Neutrophil (primary cell): Measurements from ENCODE around the gene NOC4L.

Experiments
- H3K27ac ChIP-seq: fragments of 200-600 bp; sonication (generic); 2 replicates; pipeline ENCODE4 v1.5.1; 2016; ENCODE audit warnings: mild to moderate bottlenecking, moderate library complexity
- H3K27me3 ChIP-seq: fragments of 200-600 bp; sonication (generic); 2 replicates; pipeline ENCODE4 v1.6.0; 2016; ENCODE audit warnings: mild to moderate bottlenecking
- H3K36me3 ChIP-seq: fragments of 200-600 bp; sonication (generic); 2 replicates; pipeline ENCODE4 v1.5.1; 2017
- H3K4me1 ChIP-seq, 2 experiments: fragments of 200-600 bp in 1 of 2; sonication (generic) in 1 of 2; 1 replicate in 1 of 2; 2 replicates in 1 of 2; pipeline versions ENCODE4 v1.5.1 to v1.6.1; 2013 to 2016; ENCODE audit warnings: low read depth in 1 of 2, low read length in 1 of 2, mild to moderate bottlenecking in 1 of 2, moderate library complexity in 1 of 2; ENCODE audit not compliant: control insufficient read depth in 1 of 2, insufficient read depth in 1 of 2
- H3K4me3 ChIP-seq, 2 experiments: fragments of 200-600 bp in 1 of 2; sonication (generic) in 1 of 2; 1 replicate in 1 of 2; 2 replicates in 1 of 2; pipeline ENCODE4 v1.5.1; 2013 to 2016; ENCODE audit warnings: low read depth in 1 of 2, low read length in 1 of 2, mild to moderate bottlenecking in 1 of 2, moderate library complexity in 1 of 2
- H3K9me3 ChIP-seq: fragments of 200-600 bp; sonication (generic); 2 replicates; pipeline ENCODE4 v1.5.1; 2016
- TF ChIP-seq, protein P1 (sequence below): fragments of 200-600 bp; sonication (generic); IDR thresholded peaks from 2 replicates; pipeline ENCODE4 v1.5.1; 2016; ENCODE audit warnings: antibody characterized with exemption

The NOC4L gene

DNA sequence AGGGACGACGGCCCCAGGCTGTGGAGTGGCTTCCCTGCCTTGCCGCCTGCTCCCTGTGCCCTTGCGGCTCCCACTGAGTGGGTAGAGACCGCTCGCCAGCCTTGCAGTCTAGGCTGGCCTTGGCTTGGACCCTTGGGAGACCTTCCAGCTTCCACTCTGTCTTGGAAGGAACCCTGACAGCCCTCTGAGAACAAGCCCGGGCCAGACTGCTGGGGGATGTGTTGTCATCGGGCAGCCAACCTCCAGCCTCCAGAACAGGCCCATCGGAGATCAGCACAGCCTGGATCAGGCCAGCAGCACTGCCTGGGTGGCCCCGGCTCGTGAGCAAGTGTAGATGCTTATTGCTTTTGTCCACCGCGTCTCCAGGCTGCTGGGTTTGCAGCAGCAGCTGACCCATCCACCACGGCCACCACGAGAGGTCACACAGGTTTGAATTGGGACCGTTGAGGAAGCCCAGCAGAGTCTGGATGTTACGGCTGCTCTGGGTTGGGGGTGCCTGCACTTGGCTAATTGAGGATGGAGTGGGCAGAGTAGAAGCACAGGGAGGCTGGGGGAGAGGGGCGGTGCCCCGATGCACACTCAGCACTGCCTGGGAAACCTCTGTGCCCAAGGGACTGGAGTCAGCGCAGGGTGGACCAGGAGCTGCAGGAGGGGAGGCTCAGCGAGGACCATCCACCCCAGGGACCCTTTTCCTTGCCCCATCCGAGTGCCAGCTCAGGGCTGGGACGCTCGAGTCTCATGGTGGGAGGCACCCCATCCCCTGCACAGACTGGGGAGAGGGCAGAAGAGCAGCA is 55.5 kb downstream of the NOC4L start:
- Histone ChIP-seq H3K4me1 (no peaks in the 10 kb centered on the region), H3K4me3 (no peak overlapping the region), H3K36me3 (no peaks in the 10 kb centered on the region), H3K27ac (no peak overlapping the region), H3K27me3 (peaks cover 19% of the 10 kb centered on the region), H3K9me3 (no peaks in the 10 kb centered on the region)
- TF ChIP-seq, protein P1, sequence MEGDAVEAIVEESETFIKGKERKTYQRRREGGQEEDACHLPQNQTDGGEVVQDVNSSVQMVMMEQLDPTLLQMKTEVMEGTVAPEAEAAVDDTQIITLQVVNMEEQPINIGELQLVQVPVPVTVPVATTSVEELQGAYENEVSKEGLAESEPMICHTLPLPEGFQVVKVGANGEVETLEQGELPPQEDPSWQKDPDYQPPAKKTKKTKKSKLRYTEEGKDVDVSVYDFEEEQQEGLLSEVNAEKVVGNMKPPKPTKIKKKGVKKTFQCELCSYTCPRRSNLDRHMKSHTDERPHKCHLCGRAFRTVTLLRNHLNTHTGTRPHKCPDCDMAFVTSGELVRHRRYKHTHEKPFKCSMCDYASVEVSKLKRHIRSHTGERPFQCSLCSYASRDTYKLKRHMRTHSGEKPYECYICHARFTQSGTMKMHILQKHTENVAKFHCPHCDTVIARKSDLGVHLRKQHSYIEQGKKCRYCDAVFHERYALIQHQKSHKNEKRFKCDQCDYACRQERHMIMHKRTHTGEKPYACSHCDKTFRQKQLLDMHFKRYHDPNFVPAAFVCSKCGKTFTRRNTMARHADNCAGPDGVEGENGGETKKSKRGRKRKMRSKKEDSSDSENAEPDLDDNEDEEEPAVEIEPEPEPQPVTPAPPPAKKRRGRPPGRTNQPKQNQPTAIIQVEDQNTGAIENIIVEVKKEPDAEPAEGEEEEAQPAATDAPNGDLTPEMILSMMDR = no peak

DNA sequence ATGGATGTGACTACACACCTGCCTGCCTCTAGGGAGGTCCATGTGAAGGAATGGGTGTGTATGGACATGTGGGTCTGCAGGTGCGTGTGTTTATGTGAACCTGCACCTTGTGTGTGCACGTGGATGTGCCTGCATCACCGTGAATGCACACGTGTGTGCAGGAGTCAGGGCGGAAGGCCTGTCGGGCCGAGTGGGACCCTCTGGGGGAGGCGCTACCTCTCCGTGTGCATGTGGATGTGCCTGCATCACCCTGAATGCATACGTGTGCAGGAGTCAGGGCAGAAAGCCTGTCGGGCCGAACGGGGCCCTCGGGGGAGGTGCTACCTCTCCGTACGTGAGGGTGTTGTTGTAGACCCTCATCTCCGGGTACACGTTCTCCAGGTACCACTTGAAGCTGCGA is 56.5 kb downstream of the NOC4L start:
- Histone ChIP-seq H3K27me3 (peaks cover 30% of the 10 kb centered on the region), H3K27ac (no peak overlapping the region), H3K9me3 (no peaks in the 10 kb centered on the region), H3K4me1 (no peaks in the 10 kb centered on the region), H3K36me3 (no peaks in the 10 kb centered on the region), H3K4me3 (no peak overlapping the region)
- TF ChIP-seq, protein P1 = no peak

DNA sequence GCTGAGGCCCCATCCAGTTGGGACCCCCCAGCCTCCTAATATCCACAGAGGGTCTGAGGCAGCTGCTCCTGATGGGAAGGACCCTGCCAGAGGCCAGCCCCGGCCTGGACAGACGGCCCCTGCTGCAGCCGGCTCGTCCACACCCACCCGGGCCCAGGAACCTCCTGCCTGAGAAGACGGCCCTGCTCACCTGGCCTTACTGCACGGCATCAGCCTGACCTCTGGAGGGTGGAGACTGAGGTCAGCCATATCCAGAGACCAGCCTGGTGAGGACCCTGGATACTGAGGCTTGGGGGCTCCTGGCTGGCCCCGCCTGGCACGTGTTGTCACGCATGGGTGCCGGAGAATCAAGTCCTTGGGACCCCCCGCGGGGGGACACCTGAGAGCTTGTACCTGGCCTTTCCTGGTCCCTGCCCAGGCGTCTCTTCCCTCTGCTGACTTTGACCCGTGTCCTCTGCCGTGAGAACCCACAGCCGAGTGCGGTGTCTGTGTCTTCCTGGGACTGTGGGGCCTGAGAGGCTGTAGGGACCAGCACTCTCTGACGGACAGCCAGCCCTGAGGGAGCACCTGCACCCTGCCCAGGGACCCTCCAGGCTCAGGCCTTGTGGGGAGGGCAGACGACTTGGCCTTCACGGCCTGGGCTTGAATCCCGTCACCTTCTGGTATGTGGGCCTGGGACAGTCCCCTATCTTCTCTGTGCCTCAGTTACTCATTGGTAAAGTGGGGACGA is 57.3 kb downstream of the NOC4L start:
- no peak overlapping the region for H3K27ac ChIP-seq
- TF ChIP-seq, protein P1 = no peak
- H3K36me3 ChIP-seq = no peaks in the 10 kb centered on the region
- no peak overlapping the region for H3K4me3 ChIP-seq
- H3K4me1 ChIP-seq = no peaks in the 10 kb centered on the region
- peaks cover 37% of the 10 kb centered on the region for H3K27me3 ChIP-seq
- no peaks in the 10 kb centered on the region for H3K9me3 ChIP-seq
